Astrocyte (in vitro differentiated cells and primary cell): Measurements from ENCODE around the gene CCL5. TPM values are rescaled to one million over a fixed set of nuclear protein-coding genes. Genes with fewer than 3 reads are reported as not detected.

Experiments
- DNase-seq: peaks from one replicate; pipeline ENCODE4 v3.0.0-alpha.2; 2010; ENCODE audit warnings: low read depth
- FAIRE-seq: peaks from 2 replicates; lab custom pipeline; 2011; peaks lifted over from hg19 to GRCh38; lab: Jason Lieb, UNC
- H2AFZ ChIP-seq: 2 replicates; pipeline ENCODE4 v1.6.0; 2012; ENCODE audit warnings: low read depth, low read length, inconsistent platforms
- H3K27ac ChIP-seq: 2 replicates; pipeline ENCODE4 v1.5.1; 2011; ENCODE audit warnings: low read depth, low read length, inconsistent platforms
- H3K27me3 ChIP-seq: 2 replicates; pipeline ENCODE4 v1.6.0; 2011; ENCODE audit warnings: low read length, inconsistent platforms; ENCODE audit not compliant: insufficient read depth
- H3K36me3 ChIP-seq: 2 replicates; pipeline ENCODE4 v1.5.1; 2011; ENCODE audit warnings: low read length, inconsistent platforms; ENCODE audit not compliant: insufficient read depth
- H3K4me1 ChIP-seq: 2 replicates; pipeline ENCODE4 v1.5.1; 2011; ENCODE audit warnings: low read length, inconsistent platforms; ENCODE audit not compliant: insufficient read depth
- H3K4me2 ChIP-seq: 2 replicates; pipeline ENCODE4 v1.6.0; 2012; ENCODE audit warnings: low read length, inconsistent platforms
- H3K4me3 ChIP-seq: 2 replicates; pipeline ENCODE4 v1.5.1; 2011; ENCODE audit warnings: low read depth, mild to moderate bottlenecking, low read length, inconsistent platforms; ENCODE audit not compliant: insufficient read depth
- H3K79me2 ChIP-seq: 2 replicates; pipeline ENCODE4 v1.6.0; 2012; ENCODE audit warnings: mild to moderate bottlenecking, low read length, inconsistent platforms; ENCODE audit not compliant: insufficient read depth
- H3K9ac ChIP-seq: 2 replicates; pipeline ENCODE4 v1.6.0; 2012; ENCODE audit warnings: mild to moderate bottlenecking, low read length, inconsistent platforms
- H3K9me3 ChIP-seq: 2 replicates; pipeline ENCODE4 v1.5.1; 2012; ENCODE audit warnings: low read depth, mild to moderate bottlenecking, low read length, inconsistent platforms; ENCODE audit not compliant: insufficient read depth
- H4K20me1 ChIP-seq: 2 replicates; pipeline ENCODE4 v1.6.0; 2012; ENCODE audit warnings: low read length, inconsistent platforms; ENCODE audit not compliant: insufficient read depth
- H3K27ac Mint-ChIP-seq: one replicate; pipeline ENCODE4 v1.8.0; 2021; ENCODE audit warnings: mild to moderate bottlenecking, mixed read lengths; ENCODE audit not compliant: unreplicated experiment
- H3K27me3 Mint-ChIP-seq: one replicate; pipeline ENCODE4 v1.8.0; 2021; ENCODE audit warnings: low read depth, mixed read lengths; ENCODE audit not compliant: unreplicated experiment
- H3K36me3 Mint-ChIP-seq: one replicate; pipeline ENCODE4 v1.8.0; 2021; ENCODE audit warnings: low read depth, mixed read lengths; ENCODE audit not compliant: unreplicated experiment
- H3K4me1 Mint-ChIP-seq: one replicate; pipeline ENCODE4 v1.8.0; 2021; ENCODE audit warnings: low read depth, mixed read lengths; ENCODE audit not compliant: unreplicated experiment
- H3K4me3 Mint-ChIP-seq: one replicate; pipeline ENCODE4 v1.8.0; 2021; ENCODE audit warnings: mild to moderate bottlenecking, moderate library complexity, mixed read lengths; ENCODE audit not compliant: unreplicated experiment
- H3K9me3 Mint-ChIP-seq: one replicate; pipeline ENCODE4 v1.8.0; 2021; ENCODE audit warnings: mild to moderate bottlenecking, mixed read lengths; ENCODE audit not compliant: unreplicated experiment
- CTCF ChIP-seq: IDR thresholded peaks from 2 replicates; pipeline ENCODE4 v1.5.1; 2011; ENCODE audit warnings: low read depth, mild to moderate bottlenecking, inconsistent platforms, low read length, moderate library complexity; ENCODE audit not compliant: insufficient read depth
- EZH2 ChIP-seq: IDR thresholded peaks from 2 replicates; pipeline ENCODE4 v1.6.1; 2012; ENCODE audit warnings: mild to moderate bottlenecking, low read length, inconsistent platforms; ENCODE audit not compliant: insufficient read depth
- total RNA-seq: library from RNA; stranded (reverse); gene quantifications from 2 replicates; pipeline ENCODE4 v1.2.1, GENCODE V29; 2021

The CCL5 gene
- total RNA-seq, 1 donor from 2014 or later: 71.3 TPM

DNA sequence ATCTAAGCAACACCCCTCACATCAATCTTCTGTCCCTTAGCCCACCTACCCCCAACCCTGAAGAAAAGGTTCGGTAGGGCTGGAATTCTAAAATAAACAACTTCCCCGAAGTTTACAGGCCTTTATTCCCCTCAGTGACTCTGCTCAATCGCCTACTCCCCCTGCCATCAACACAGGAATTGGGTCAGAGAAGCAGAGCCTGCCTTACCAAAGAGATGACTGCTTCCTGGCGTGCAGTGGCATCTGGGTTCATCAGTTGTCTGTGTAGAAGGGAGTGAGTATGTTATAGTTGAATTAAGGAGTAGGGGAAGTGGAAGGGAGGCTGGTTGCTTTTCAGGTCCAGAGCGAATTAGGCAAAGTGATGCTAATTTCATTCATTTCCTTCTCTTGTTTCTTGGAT is 24.2 kb downstream of the CCL5 start:
- Histone ChIP-seq H3K9ac (no peak overlapping the region), H3K79me2 (no peaks in the 10 kb centered on the region), H3K27me3 (no peaks in the 10 kb centered on the region), H2AFZ (no peak overlapping the region), H3K4me3 (no peak overlapping the region), H3K27ac (no peak overlapping the region), H3K4me1 (no peaks in the 10 kb centered on the region), H3K4me2 (no peak overlapping the region), H3K9me3 (no peaks in the 10 kb centered on the region), H3K36me3 (no peaks in the 10 kb centered on the region), H4K20me1 (peaks cover 7% of the 10 kb centered on the region)
- Mint-ChIP-seq H3K27me3 (no peaks in the 10 kb centered on the region), H3K4me1 (peaks cover 5% of the 10 kb centered on the region), H3K9me3 (no peaks in the 10 kb centered on the region), H3K27ac (no peak overlapping the region), H3K4me3 (no peak overlapping the region), H3K36me3 (peaks cover 14% of the 10 kb centered on the region)
- FAIRE-seq (no peak), DNase-seq (no peak)
- TF ChIP-seq CTCF: no peak
- no peak for TF ChIP-seq EZH2

DNA sequence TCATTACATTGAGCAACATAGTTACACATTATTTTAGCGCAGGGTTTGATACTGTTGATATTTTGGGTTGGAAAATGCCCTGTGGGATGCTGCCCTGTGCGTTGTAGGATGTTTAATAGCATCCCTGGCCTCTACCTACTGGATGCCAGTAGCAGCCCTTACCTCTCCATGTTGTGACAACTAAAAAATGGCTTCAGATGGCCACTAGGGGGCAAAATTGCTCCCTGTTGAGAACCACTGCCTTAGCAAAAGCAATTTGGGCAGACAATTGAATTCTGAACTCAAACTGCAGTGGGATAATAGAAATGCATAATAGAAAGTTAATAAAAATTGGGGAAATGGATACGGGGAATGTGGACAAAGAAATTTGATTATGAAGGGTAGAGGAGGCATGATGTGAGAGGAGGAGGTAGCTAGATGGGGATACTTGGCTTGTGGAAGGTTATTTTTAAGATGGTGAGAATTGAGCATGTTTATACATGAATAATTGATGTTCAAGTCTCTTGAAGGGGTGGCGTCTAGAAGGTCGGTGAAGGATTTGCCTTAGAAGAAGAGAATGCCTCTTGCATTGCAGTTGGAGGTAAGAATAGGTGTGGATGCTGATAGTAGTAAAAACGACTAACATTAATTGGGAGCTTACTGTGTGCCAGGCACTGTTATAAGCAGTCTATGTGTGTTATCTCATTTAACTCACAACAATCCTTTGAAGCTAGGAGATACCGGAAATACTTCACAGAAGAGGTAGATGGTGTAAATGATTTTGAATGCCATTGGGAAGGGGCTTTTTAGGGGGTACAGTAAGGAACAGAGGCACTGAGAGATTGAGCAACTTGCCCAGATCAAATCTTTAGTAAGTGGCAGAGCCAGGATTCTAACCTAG is 30.5 kb downstream of the CCL5 start:
- peaks cover 42% of the 10 kb centered on the region for H4K20me1 ChIP-seq
- no peaks in the 10 kb centered on the region for H3K79me2 ChIP-seq
- H3K4me2 ChIP-seq: no peak overlapping the region
- Mint-ChIP-seq H3K4me1 (peaks cover 12% of the 10 kb centered on the region), H3K27ac (no peak overlapping the region), H3K9me3 (no peaks in the 10 kb centered on the region), H3K4me3 (peak overlapping the region; percentile 20), H3K36me3 (peaks cover 4% of the 10 kb centered on the region), H3K27me3 (no peaks in the 10 kb centered on the region)
- FAIRE-seq (no peak), DNase-seq (peak; percentile 36)
- no peak overlapping the region for H2AFZ ChIP-seq
- H3K9ac ChIP-seq: no peak overlapping the region
- no peaks in the 10 kb centered on the region for H3K4me1 ChIP-seq
- TF ChIP-seq CTCF: peak; percentile 83
- no peak for TF ChIP-seq EZH2
- no peaks in the 10 kb centered on the region for H3K27me3 ChIP-seq
- no peaks in the 10 kb centered on the region for H3K9me3 ChIP-seq
- H3K4me3 ChIP-seq: no peak overlapping the region
- H3K36me3 ChIP-seq: peaks cover 27% of the 10 kb centered on the region
- no peak overlapping the region for H3K27ac ChIP-seq
